GM23338 (cell line): ENCODE measurements around the gene KRTAP9-2. TPM values are rescaled to one million over a fixed set of nuclear protein-coding genes. Genes with fewer than 3 reads are reported as not detected.

Experiments used
- ATAC-seq: fragments of 200-7000 bp; cut with Tn5 transposase; 3 replicates; pipeline ENCODE4 v1.9.1; 2020
- DNase-seq: peaks from one replicate; pipeline ENCODE4 v3.0.0-alpha.2; 2015; ENCODE audit warnings: low spot score
- H2AFZ ChIP-seq: fragments of 200-600 bp; sonication (generic); 2 replicates; pipeline ENCODE4 v1.8.0; 2016; ENCODE audit warnings: antibody characterized with exemption, mild to moderate bottlenecking, moderate library complexity
- H3F3A ChIP-seq: fragments of 200-600 bp; sonication (generic); replicated peaks from 2 replicates; pipeline ENCODE4 v1.8.0; 2017; ENCODE audit warnings: antibody characterized with exemption, mixed run types, low read depth
- H3K27ac ChIP-seq: fragments of 200-600 bp; sonication (generic); 2 replicates; pipeline ENCODE4 v1.6.1; 2016; ENCODE audit warnings: low read depth
- H3K27me3 ChIP-seq: fragments of 200-600 bp; sonication (generic); 2 replicates; pipeline ENCODE4 v1.8.0; 2016; ENCODE audit warnings: mild to moderate bottlenecking, mixed run types, moderate library complexity; ENCODE audit not compliant: insufficient read depth
- H3K36me3 ChIP-seq: fragments of 200-600 bp; sonication (generic); 2 replicates; pipeline ENCODE4 v1.8.0; 2016; ENCODE audit warnings: mild to moderate bottlenecking; ENCODE audit not compliant: insufficient read depth
- H3K4me1 ChIP-seq: fragments of 200-600 bp; sonication (generic); 2 replicates; pipeline ENCODE4 v1.8.0; 2016; ENCODE audit warnings: mild to moderate bottlenecking, moderate library complexity; ENCODE audit not compliant: insufficient read depth
- H3K4me2 ChIP-seq: fragments of 200-600 bp; sonication (generic); 2 replicates; pipeline ENCODE4 v1.7.1; 2017; ENCODE audit warnings: mixed run types
- H3K4me3 ChIP-seq: fragments of 200-600 bp; sonication (generic); 2 replicates; pipeline ENCODE4 v1.6.1; 2016; ENCODE audit warnings: mixed run types
- H3K79me2 ChIP-seq: fragments of 200-600 bp; sonication (generic); replicated peaks from 2 replicates; pipeline ENCODE4 v1.8.0; 2017; ENCODE audit warnings: mild to moderate bottlenecking; ENCODE audit not compliant: insufficient read depth
- H3K9me2 ChIP-seq: fragments of 200-600 bp; sonication (generic); 2 replicates; pipeline ENCODE4 v1.8.0; 2017; ENCODE audit not compliant: insufficient read depth
- H4K20me1 ChIP-seq: fragments of 200-600 bp; sonication (generic); replicated peaks from 2 replicates; pipeline ENCODE4 v1.8.0; 2017; ENCODE audit warnings: mild to moderate bottlenecking; ENCODE audit not compliant: insufficient read depth
- H3K27ac Mint-ChIP-seq: 2 replicates; pipeline ENCODE4 v1.8.0; 2020; ENCODE audit warnings: inconsistent platforms, mild to moderate bottlenecking, moderate library complexity, mixed read lengths
- H3K27me3 Mint-ChIP-seq: 3 replicates; pipeline ENCODE4 v1.8.0; 2022; ENCODE audit warnings: low read depth, mild to moderate bottlenecking, moderate library complexity, mixed read lengths, inconsistent platforms; ENCODE audit not compliant: insufficient read depth, poor library complexity
- H3K36me3 Mint-ChIP-seq: 3 replicates; pipeline ENCODE4 v1.8.0; 2021; ENCODE audit warnings: low read depth, mild to moderate bottlenecking, inconsistent platforms, moderate library complexity, mixed read lengths
- H3K4me1 Mint-ChIP-seq: 3 replicates; pipeline ENCODE4 v1.8.0; 2020; ENCODE audit warnings: mild to moderate bottlenecking, inconsistent platforms, mixed read lengths
- H3K4me3 Mint-ChIP-seq: 3 replicates; pipeline ENCODE4 v1.8.0; 2021; ENCODE audit warnings: moderate library complexity, mild to moderate bottlenecking, inconsistent platforms, mixed read lengths
- H3K9me3 Mint-ChIP-seq: 3 replicates; pipeline ENCODE4 v1.8.0; 2020; ENCODE audit warnings: moderate library complexity, mild to moderate bottlenecking, inconsistent platforms, mixed read lengths
- CREB1 ChIP-seq: fragments of 250-450 bp; sonication (Bioruptor Pico); IDR thresholded peaks from 2 replicates; pipeline ENCODE4 v1.5.0; 2020; ENCODE audit warnings: low read depth, mild to moderate bottlenecking, moderate library complexity
- CTCF ChIP-seq, 2 experiments: fragments of 200-600 bp in 1 of 2; sonication (generic) in 1 of 2; conservative IDR thresholded peaks; 2 replicates each; pipeline versions ENCODE4 v1.5.1 to v1.6.1; 2016 to 2017; ENCODE audit warnings: antibody characterized with exemption in 2 of 2, low read depth in 2 of 2, mild to moderate bottlenecking in 2 of 2, moderate library complexity in 1 of 2
- ETS1 ChIP-seq: IDR thresholded peaks from 2 replicates; pipeline ENCODE4 v1.6.1; 2016; ENCODE audit warnings: antibody characterized with exemption
- EZH2 ChIP-seq: fragments of 200-600 bp; sonication (generic); IDR thresholded peaks from one replicate; pipeline ENCODE4 v1.8.0; 2017; ENCODE audit warnings: antibody characterized with exemption, mild to moderate bottlenecking, low read depth; ENCODE audit not compliant: unreplicated experiment
- EZH2phosphoT487 ChIP-seq: fragments of 200-600 bp; sonication (generic); IDR thresholded peaks from one replicate; pipeline ENCODE4 v1.8.1; 2018; ENCODE audit warnings: antibody characterized with exemption; ENCODE audit not compliant: unreplicated experiment
- JUNB ChIP-seq: IDR thresholded peaks from one replicate; pipeline ENCODE4 v1.6.1; 2016; ENCODE audit warnings: antibody characterized with exemption; ENCODE audit not compliant: unreplicated experiment
- NANOG ChIP-seq: IDR thresholded peaks from 2 replicates; pipeline ENCODE4 v1.6.1; 2016; ENCODE audit warnings: antibody characterized with exemption, borderline replicate concordance
- POLR2AphosphoS5 ChIP-seq: IDR thresholded peaks from 2 replicates; pipeline ENCODE4 v1.6.1; 2016; ENCODE audit warnings: antibody characterized with exemption, low read depth
- STAT1 ChIP-seq: IDR thresholded peaks from one replicate; pipeline ENCODE4 v1.6.1; 2016; ENCODE audit warnings: antibody characterized with exemption; ENCODE audit not compliant: unreplicated experiment
- ZNF331 ChIP-seq: fragments of 250-450 bp; sonication (Bioruptor Pico); IDR thresholded peaks from 2 replicates; pipeline ENCODE4 v1.5.0; 2020; ENCODE audit warnings: low read depth, mild to moderate bottlenecking, moderate library complexity
- polyA plus RNA-seq: library from polyadenylated mRNA; unstranded; fragments of >200 nt; fragmentation: Nextera tagmentation; extraction: Ambion mirVana; gene quantifications from 2 replicates; pipeline ENCODE4 v1.2.1, GENCODE V29; 2016
- total RNA-seq: library from RNA; depleted of rRNA; stranded (reverse); fragments of >200 nt; shearing (Covaris generic); gene quantifications from 2 replicates; pipeline ENCODE4 v1.2.3, GENCODE V29; 2014
- TF ChIP-seq, protein P1 (sequence below): fragments of 250-450 bp; sonication (Bioruptor Pico); IDR thresholded peaks from 2 replicates; pipeline ENCODE4 v1.5.0; 2020; ENCODE audit warnings: mild to moderate bottlenecking, moderate library complexity
- TF ChIP-seq, protein P2 (sequence below): IDR thresholded peaks from one replicate; pipeline ENCODE4 v1.6.1; 2018; ENCODE audit warnings: antibody characterized with exemption; ENCODE audit not compliant: unreplicated experiment

The KRTAP9-2 gene
- total and polyA plus RNA-seq, 2 experiments from 2014 or later = not detected

- H3K27me3 Mint-ChIP-seq = peaks cover 5% of the 10 kb centered on the region
- no peak overlapping the region for H3K4me2 ChIP-seq
- H3K9me3 Mint-ChIP-seq = 0 out of 3 replicates have a peak, but pooled peaks cover 2% of the 10 kb centered on the region
- H3K27ac ChIP-seq = no peak overlapping the region
- no peaks in the 10 kb centered on the region for H3K4me1 ChIP-seq
- ATAC-seq = no peak
- H2AFZ ChIP-seq = no peak overlapping the region
- H3K4me3 ChIP-seq = no peak overlapping the region
- no peak for DNase-seq
- H3K4me3 Mint-ChIP-seq = no peak overlapping the region
- H3K27ac Mint-ChIP-seq = no peak overlapping the region
- no peaks in the 10 kb centered on the region for H4K20me1 ChIP-seq
- TF ChIP-seq CREB1 (CRISPR knock-in tag) (no peak), CTCF (conservative IDR thresholded peaks at IDR 0.05; ENCODE audit: low read depth in 2 of 2) (no peak), NANOG (no peak), ETS1 (no peak), ZNF331 (CRISPR knock-in tag) (no peak), JUNB (no peak), POLR2AphosphoS5 (no peak), STAT1 (no peak), EZH2 (no peak), EZH2phosphoT487 (no peak)
- TF ChIP-seq, protein P1, sequence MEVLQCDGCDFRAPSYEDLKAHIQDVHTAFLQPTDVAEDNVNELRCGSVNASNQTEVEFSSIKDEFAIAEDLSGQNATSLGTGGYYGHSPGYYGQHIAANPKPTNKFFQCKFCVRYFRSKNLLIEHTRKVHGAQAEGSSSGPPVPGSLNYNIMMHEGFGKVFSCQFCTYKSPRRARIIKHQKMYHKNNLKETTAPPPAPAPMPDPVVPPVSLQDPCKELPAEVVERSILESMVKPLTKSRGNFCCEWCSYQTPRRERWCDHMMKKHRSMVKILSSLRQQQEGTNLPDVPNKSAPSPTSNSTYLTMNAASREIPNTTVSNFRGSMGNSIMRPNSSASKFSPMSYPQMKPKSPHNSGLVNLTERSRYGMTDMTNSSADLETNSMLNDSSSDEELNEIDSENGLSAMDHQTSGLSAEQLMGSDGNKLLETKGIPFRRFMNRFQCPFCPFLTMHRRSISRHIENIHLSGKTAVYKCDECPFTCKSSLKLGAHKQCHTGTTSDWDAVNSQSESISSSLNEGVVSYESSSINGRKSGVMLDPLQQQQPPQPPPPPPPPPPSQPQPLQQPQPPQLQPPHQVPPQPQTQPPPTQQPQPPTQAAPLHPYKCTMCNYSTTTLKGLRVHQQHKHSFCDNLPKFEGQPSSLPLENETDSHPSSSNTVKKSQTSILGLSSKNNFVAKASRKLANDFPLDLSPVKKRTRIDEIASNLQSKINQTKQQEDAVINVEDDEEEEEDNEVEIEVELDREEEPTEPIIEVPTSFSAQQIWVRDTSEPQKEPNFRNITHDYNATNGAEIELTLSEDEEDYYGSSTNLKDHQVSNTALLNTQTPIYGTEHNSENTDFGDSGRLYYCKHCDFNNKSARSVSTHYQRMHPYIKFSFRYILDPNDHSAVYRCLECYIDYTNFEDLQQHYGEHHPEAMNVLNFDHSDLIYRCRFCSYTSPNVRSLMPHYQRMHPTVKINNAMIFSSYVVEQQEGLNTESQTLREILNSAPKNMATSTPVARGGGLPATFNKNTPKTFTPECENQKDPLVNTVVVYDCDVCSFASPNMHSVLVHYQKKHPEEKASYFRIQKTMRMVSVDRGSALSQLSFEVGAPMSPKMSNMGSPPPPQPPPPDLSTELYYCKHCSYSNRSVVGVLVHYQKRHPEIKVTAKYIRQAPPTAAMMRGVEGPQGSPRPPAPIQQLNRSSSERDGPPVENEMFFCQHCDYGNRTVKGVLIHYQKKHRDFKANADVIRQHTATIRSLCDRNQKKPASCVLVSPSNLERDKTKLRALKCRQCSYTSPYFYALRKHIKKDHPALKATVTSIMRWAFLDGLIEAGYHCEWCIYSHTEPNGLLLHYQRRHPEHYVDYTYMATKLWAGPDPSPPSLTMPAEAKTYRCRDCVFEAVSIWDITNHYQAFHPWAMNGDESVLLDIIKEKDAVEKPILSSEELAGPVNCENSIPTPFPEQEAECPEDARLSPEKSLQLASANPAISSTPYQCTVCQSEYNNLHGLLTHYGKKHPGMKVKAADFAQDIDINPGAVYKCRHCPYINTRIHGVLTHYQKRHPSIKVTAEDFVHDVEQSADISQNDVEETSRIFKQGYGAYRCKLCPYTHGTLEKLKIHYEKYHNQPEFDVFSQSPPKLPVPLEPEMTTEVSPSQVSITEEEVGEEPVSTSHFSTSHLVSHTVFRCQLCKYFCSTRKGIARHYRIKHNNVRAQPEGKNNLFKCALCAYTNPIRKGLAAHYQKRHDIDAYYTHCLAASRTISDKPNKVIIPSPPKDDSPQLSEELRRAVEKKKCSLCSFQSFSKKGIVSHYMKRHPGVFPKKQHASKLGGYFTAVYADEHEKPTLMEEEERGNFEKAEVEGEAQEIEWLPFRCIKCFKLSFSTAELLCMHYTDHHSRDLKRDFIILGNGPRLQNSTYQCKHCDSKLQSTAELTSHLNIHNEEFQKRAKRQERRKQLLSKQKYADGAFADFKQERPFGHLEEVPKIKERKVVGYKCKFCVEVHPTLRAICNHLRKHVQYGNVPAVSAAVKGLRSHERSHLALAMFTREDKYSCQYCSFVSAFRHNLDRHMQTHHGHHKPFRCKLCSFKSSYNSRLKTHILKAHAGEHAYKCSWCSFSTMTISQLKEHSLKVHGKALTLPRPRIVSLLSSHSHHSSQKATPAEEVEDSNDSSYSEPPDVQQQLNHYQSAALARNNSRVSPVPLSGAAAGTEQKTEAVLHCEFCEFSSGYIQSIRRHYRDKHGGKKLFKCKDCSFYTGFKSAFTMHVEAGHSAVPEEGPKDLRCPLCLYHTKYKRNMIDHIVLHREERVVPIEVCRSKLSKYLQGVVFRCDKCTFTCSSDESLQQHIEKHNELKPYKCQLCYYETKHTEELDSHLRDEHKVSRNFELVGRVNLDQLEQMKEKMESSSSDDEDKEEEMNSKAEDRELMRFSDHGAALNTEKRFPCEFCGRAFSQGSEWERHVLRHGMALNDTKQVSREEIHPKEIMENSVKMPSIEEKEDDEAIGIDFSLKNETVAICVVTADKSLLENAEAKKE = no peak
- TF ChIP-seq, protein P2, sequence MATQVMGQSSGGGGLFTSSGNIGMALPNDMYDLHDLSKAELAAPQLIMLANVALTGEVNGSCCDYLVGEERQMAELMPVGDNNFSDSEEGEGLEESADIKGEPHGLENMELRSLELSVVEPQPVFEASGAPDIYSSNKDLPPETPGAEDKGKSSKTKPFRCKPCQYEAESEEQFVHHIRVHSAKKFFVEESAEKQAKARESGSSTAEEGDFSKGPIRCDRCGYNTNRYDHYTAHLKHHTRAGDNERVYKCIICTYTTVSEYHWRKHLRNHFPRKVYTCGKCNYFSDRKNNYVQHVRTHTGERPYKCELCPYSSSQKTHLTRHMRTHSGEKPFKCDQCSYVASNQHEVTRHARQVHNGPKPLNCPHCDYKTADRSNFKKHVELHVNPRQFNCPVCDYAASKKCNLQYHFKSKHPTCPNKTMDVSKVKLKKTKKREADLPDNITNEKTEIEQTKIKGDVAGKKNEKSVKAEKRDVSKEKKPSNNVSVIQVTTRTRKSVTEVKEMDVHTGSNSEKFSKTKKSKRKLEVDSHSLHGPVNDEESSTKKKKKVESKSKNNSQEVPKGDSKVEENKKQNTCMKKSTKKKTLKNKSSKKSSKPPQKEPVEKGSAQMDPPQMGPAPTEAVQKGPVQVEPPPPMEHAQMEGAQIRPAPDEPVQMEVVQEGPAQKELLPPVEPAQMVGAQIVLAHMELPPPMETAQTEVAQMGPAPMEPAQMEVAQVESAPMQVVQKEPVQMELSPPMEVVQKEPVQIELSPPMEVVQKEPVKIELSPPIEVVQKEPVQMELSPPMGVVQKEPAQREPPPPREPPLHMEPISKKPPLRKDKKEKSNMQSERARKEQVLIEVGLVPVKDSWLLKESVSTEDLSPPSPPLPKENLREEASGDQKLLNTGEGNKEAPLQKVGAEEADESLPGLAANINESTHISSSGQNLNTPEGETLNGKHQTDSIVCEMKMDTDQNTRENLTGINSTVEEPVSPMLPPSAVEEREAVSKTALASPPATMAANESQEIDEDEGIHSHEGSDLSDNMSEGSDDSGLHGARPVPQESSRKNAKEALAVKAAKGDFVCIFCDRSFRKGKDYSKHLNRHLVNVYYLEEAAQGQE = no peak
- H3K36me3 Mint-ChIP-seq = no peaks in the 10 kb centered on the region
- H3K27me3 ChIP-seq = no peaks in the 10 kb centered on the region
- no peaks in the 10 kb centered on the region for H3F3A ChIP-seq
- no peaks in the 10 kb centered on the region for H3K4me1 Mint-ChIP-seq
- 0 out of 2 replicates have a peak, but pooled peaks cover 6% of the 10 kb centered on the region for H3K9me2 ChIP-seq
- no peaks in the 10 kb centered on the region for H3K79me2 ChIP-seq
- H3K36me3 ChIP-seq = no peaks in the 10 kb centered on the region
Observed at GRCh38 chr17:41215681-41216080, 10.8 kb upstream of the KRTAP9-2 start.
